ENCODE measurements around the gene ZBED4.

The ZBED4 gene

DNA sequence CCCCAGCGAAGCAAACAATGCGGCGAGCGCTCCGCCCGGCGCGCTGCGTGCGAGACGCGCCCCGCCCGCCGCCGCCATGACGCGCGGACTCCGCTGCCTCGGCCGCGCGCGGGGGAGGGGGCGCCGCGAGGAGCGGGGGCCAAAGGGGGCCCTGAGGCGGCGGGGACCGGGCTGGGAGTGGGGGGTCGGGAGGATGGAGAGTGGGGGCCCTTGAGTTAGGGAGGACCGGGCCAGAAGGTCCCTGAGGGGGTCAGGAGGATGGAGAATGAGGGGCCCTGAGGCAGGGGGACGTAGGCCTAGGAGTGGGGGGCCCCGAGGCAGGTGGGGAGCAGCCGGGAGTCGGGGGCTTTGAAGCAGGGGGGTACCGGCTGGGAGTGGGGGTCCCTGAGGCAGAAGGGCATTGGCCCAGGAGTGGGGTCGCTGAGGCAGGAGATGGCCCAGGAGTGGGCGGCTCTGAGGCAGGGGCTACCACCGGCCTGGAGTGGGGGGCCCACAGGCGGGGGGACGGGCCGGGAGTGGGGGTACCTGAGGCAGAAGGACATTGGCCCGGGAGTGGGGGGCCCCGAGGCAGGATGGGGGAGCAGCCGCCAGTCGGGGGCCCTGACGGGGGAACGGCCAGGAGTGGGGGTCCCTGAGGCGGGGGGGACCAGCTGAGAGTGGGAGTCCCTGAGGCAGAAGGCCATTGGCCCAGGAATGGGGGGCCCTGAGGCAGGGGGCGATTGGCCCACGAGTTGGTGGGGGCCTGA, 25.6 kb upstream of the ZBED4 start, which contains the start of gene BRD1:
Gene BRD1 (minus strand): TSS at position 21 of the 746 bp plus-strand sequence. CDS start 3,556 bp downstream, outside the sequence.
- Histone ChIP-seq H3K27ac (peak within 1 kb of the TSS; percentile 86 to 95), H3K4me3 (peak within 1 kb of the TSS; percentile 96)
- DNase-seq (ENCODE audit: low spot score): no peak
- TF ChIP-seq CTCF (IDR thresholded peaks at IDR 0.05): no peak

DNA sequence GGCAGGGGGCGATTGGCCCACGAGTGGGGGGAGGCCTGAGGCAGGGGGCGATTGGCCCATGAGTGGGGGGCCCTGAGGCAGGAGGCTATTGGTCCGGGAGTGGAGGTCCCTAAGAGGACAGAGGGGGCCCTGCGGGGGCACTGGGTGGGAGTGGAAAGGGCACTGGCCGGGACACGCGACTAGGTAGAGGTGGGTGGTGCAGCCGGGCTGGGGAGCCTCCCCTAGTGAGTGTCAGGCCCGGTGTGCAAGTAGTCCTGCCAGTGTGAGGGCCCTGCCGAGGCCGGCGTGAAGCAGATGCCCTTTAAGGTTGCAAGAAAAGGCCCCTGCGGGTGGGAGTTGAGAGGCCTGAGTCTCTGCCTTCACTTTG, 25.1 kb upstream of the ZBED4 start:
- Histone ChIP-seq H3K27ac (no peak overlapping the region), H3K4me3 (no peak overlapping the region)
- DNase-seq (ENCODE audit: low spot score): no peak
- TF ChIP-seq CTCF (IDR thresholded peaks at IDR 0.05): no peak

DNA sequence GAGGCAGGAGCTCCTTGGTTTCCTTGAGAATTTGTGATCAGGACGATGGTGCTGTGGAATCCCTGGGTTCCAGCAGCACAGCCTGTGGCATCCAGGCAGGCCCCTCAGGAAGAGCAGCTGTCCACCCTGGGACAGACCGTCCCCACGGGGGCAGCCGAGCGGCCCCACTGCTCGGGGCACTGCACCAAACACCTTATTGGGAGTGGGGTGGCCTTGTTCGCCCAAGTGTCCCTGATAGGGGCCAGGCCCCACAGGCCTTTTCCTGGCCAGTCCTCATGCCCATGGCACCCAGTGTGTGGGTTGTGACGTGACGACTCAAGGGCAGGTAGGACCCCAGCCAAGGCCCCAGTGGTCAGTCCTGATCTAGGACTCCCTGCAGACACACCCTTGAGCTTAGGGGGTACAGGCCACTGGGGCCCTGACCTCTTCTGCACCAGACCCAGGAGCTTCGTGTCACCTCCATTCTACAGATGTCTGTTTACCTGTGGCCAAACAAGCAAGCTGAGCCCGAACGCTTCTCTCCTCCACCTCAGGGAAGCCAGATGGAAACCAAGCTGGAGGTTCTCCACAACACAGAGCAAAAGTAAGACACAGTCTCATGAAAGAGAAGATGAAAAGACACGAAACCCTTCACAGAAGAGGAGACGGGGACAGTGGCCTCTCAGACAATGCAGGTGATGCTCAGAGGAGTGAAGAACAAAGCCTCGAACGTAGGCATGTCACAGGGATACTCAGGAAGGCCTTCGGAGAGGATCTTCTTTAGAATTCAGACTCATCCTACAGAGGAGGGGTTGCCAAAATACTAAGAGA, 24.4 kb upstream of the ZBED4 start:
- TF ChIP-seq CTCF (IDR thresholded peaks at IDR 0.05): no peak
- no peak overlapping the region for H3K27ac ChIP-seq
- no peak for DNase-seq (ENCODE audit: low spot score)
- no peak overlapping the region for H3K4me3 ChIP-seq

GRCh38 chr22:49833340-49834007, 20.2 kb upstream of the ZBED4 start:
- no peak overlapping the region for H3K4me3 ChIP-seq
- DNase-seq (ENCODE audit: low spot score): no peak
- H3K27ac ChIP-seq: no peak overlapping the region
- no peak for TF ChIP-seq CTCF (IDR thresholded peaks at IDR 0.05)

- Histone ChIP-seq H3K27ac (no peak overlapping the region), H3K4me3 (no peak overlapping the region)
- DNase-seq (ENCODE audit: low spot score): no peak
- TF ChIP-seq CTCF (IDR thresholded peaks at IDR 0.05): no peak
Measured at GRCh38 chr22:49838771-49839717, 14.6 kb upstream of the ZBED4 start.

GRCh38 chr22:49845241-49845640, 8.4 kb upstream of the ZBED4 start:
- Histone ChIP-seq H3K27ac (no peak overlapping the region), H3K4me3 (no peak overlapping the region)
- no peak for DNase-seq (ENCODE audit: low spot score)
- TF ChIP-seq CTCF (IDR thresholded peaks at IDR 0.05): no peak

All from coronary artery (tissue), 2 donors.